ENCODE results near the gene TMEM266.

The TMEM266 gene

DNA sequence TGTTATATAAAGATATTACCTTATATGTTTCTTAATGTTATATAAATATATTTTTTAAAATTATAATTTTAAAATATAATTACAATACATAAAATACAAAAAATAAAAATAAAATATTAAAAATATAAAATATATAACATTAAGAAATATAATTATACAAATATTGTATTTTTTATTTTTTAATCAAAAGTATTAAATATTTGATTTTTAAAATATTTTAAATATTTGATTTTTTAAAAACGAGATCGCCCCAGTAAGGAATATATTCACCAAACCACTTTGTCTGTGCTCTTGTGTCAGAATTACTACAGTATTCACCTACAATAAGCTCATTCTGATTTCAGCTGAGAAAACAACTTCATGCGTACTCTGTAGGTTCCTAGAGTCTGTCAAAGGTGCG lies 162.4 kb downstream of the TMEM266 start:
- in situ Hi-C loops (cut with MboI; ENCODE audit: low sequenced_read_pairs), result no loop called here

DNA sequence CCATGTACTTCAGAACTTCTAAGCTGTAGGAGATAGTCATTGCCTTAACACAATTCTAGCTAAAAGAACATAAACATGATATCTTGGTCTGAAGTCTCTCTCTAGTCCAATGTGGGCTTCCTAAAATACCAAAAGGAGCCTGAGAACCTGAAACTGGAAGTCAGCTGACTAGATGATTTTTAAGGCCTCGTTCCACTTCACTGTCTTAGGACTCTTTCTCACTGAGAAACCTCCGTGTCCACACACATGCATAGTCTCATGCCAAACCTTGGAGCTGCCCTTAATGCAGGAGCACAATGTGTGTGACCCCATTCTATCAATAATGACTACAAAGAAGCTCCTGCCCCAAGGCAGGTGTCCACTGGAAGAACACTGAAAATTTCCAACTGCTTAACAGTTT lies 163.7 kb downstream of the TMEM266 start:
- in situ Hi-C loops (cut with MboI; ENCODE audit: low sequenced_read_pairs), result no loop called here

DNA sequence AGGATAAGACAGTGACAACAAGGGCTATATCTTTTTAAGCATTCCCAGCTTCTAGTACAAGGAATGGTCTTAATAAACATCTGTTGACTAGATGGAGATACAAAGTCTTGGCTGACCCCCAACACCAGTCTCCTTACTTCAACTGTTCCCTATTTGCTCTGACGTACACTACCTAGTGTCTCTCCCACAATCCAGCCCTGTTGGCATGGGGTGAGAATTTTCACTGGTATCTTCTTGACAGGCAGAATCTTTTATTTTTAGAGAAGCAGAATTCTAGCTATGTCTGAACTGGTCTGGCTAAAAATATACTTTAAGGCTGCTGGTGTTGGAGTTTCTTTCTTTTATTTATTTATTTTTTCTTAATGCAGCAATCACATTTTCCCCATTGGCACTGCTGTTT lies 169.5 kb downstream of the TMEM266 start:
- in situ Hi-C loops (cut with MboI; ENCODE audit: low sequenced_read_pairs), result no loop called here

- in situ Hi-C loops (cut with MboI; ENCODE audit: low sequenced_read_pairs), result no loop called here
Measured at GRCh38 chr15:76233921-76234320, 174.1 kb downstream of the TMEM266 start.

DNA sequence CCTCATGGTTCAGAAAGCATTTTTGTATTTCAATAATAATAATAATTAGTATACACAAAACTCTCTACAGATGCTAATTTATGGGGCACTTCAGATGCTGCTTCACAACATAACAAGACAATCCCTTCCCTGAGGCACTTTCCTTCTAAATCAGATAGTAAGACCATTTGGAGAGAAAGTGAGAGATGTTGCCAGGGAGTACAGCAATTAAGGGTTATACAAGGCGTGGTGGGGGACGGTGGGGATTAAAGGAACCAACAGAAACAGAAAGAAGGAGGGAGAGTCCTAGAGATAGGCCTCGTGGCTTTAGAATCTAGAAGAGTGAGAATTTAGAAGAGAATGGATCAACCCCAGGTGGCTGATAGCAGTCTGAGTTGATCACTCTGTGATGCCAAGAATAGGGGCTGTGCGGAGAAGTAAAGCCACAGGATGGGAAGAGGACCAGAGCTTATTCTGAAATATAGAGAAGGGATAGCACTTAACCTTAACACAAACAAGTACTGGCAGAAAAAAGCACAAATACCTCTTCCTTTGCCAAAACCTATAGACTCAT lies 174.6 kb downstream of the TMEM266 start:
- in situ Hi-C loops (cut with MboI; ENCODE audit: low sequenced_read_pairs), result no loop called here

GRCh38 chr15:76235186-76235826 lies 175.5 kb downstream of the TMEM266 start:
- in situ Hi-C loops (cut with MboI; ENCODE audit: low sequenced_read_pairs), result no loop called here

- in situ Hi-C loops (cut with MboI; ENCODE audit: low sequenced_read_pairs), result no loop called here
Measured at GRCh38 chr15:76236350-76236749, 176.6 kb downstream of the TMEM266 start.

- in situ Hi-C loops (cut with MboI; ENCODE audit: low sequenced_read_pairs), result no loop called here
Measured at GRCh38 chr15:76239786-76240185, 180.0 kb downstream of the TMEM266 start.

- in situ Hi-C loops (cut with MboI; ENCODE audit: low sequenced_read_pairs), result no loop called here
Measured at GRCh38 chr15:76245072-76245610, 185.4 kb downstream of the TMEM266 start.

DNA sequence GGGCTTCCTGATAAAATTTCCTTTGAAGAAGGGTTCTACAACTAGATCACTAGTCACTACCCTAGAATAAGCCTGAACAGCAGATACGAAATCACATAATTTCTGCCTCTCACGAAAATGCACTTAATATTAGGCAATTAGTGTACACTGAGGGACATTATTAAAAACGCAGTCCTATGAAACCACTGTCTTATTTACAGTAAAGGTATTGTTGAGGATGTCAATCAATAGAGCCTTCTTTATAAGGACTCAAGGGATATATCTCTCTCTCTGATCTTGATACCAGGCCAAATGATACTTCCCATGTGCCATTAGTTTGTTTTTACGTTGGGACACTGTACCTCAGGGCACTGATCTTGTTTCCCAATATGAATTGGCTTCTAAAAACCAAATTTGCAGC lies 191.9 kb downstream of the TMEM266 start:
- in situ Hi-C loops (cut with MboI; ENCODE audit: low sequenced_read_pairs), result no loop called here

DNA sequence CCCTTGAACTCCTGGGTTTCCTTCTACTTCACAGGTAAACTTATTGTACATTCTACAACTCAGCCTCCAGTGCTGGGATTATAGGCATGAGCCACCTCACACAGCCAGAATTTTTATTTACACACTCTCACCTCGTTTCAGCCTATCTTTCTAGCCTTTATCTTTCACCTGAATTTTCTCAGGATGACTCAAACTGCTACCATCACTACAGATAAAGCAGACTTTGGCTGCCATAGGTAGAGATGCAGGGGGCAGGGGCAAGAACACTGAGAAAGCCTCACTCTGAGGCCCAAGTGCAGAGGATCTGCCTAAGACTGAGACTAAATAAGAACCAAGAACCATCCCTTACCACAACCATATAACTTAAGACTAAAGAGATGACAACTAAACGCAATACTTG lies 192.5 kb downstream of the TMEM266 start:
- in situ Hi-C loops (cut with MboI; ENCODE audit: low sequenced_read_pairs), result no loop called here

DNA sequence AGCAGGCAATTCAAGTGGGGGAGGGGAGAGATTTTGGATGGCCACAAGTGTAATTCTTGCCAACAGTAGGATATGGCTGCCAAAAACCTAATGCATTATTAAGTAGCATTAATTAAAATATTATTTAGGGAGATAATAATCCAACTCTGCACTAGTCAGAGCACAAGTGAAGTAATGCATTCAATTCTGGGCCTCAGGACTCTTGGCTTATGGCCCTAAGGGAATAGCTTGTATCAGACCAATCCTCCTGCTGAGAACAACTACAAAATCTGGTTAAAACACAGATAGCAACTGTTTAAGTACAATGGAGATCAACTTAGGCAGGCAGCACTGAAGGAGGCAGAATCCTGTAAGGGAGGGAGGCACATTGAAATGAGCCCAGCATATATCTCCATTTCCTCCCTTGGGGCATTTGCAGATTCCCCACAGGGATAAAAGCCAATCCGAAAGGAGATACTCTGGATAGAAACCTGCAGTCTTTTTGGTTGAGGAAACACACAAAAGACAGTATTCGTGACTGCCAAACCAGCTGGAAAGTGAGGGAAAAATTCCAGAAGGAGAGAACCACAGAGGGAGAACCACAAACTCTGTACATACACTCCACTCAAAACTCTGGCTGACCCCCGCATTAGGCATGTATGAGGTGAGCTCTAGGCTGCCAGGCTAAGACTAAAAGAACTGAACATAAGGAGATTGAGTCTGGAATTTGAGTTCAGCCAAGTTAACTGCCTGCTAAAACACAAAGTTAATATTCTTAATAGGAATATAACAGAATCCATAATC lies 194.1 kb downstream of the TMEM266 start:
- in situ Hi-C loops (cut with MboI; ENCODE audit: low sequenced_read_pairs), result no loop called here

All from HL-60/S4 (cell line).